K562 (cell line): ENCODE results near the gene THOC7. TPM values are rescaled to one million over a fixed set of nuclear protein-coding genes. Genes with fewer than 3 reads are reported as not detected.

Experiments used
- ATAC-seq: fragments of 200-7000 bp; cut with Tn5 transposase; 3 replicates; pipeline ENCODE4 v1.9.1; 2020; ENCODE audit warnings: moderate library complexity
- BruUV-seq: library from RNA; stranded (reverse); fragments of 400-500 nt; replicated peaks from 2 replicates; lab custom pipeline; 2021; lab: Mats Ljungman, UMichigan
- CTCF ChIA-PET: fragments of 300-600 bp; formaldehyde crosslinking; extraction: SDS; loops from one replicate; lab custom pipeline; 2021; ENCODE audit warnings: low intra/inter-chr PET ratio; lab: Yijun Ruan, JAX
- POLR2A ChIA-PET: fragments of 300-600, 350-650 bp; sonication (Branson Sonifier 250); formaldehyde crosslinking; extraction: SDS; loops from one replicate; lab custom pipeline; 2021; ENCODE audit warnings: antibody characterized with exemption, inconsistent platforms; lab: Yijun Ruan, JAX
- DNase-seq, 4 experiments: peaks; one replicate each; pipeline versions ENCODE4 v3.0.0 to v3.0.0-alpha.2; 2011 to 2018; ENCODE audit warnings: low spot score in 3 of 4, mixed read lengths in 3 of 4; ENCODE audit errors: extremely low read depth in 1 of 4
- FAIRE-seq: peaks from 2 replicates; lab custom pipeline; 2011; peaks lifted over from hg19 to GRCh38; lab: Jason Lieb, UNC
- H2AFZ ChIP-seq: 2 replicates; pipeline ENCODE4 v1.6.0; 2011; ENCODE audit warnings: low read depth, low read length, control low read depth, inconsistent platforms
- H3K27ac ChIP-seq: fragments of 200-600 bp; 3 replicates; pipeline ENCODE4 v1.8.0; 2011; ENCODE audit warnings: low read depth, mild to moderate bottlenecking, control low read depth, inconsistent platforms, low read length, moderate library complexity, mixed read lengths; ENCODE audit errors: extremely low read depth
- H3K27me3 ChIP-seq, 2 experiments: fragments of 300-600 bp in 1 of 2; 2 replicates in 1 of 2; 3 replicates in 1 of 2; pipeline versions ENCODE4 v1.6.0 to v1.8.0; 2011; ENCODE audit warnings: inconsistent platforms in 2 of 2, low read length in 2 of 2, mild to moderate bottlenecking in 1 of 2, mixed read lengths in 1 of 2, moderate library complexity in 1 of 2; ENCODE audit not compliant: control insufficient read depth in 2 of 2, insufficient read depth in 2 of 2
- H3K36me3 ChIP-seq: fragments of 300-600 bp; 3 replicates; pipeline ENCODE4 v1.8.0; 2011; ENCODE audit warnings: mild to moderate bottlenecking, low read length, inconsistent platforms; ENCODE audit not compliant: control insufficient read depth, insufficient read depth
- H3K4me1 ChIP-seq, 2 experiments: fragments of 200-600 bp in 1 of 2; replicated peaks in 1 of 2; 2 replicates in 1 of 2; 3 replicates in 1 of 2; pipeline versions ENCODE4 v1.5.1 to v1.8.0; 2011; ENCODE audit warnings: inconsistent platforms in 2 of 2, low read length in 2 of 2, mild to moderate bottlenecking in 1 of 2, mixed read lengths in 1 of 2, moderate library complexity in 1 of 2; ENCODE audit not compliant: control insufficient read depth in 2 of 2, insufficient read depth in 2 of 2
- H3K4me2 ChIP-seq: 2 replicates; pipeline ENCODE4 v1.6.1; 2011; ENCODE audit warnings: low read length, control low read depth, inconsistent platforms, mixed read lengths; ENCODE audit not compliant: insufficient read depth
- H3K4me3 ChIP-seq: fragments of 200-600 bp; sonication (generic), shearing (Covaris generic); 2 replicates; pipeline ENCODE4 v1.5.1; 2016; ENCODE audit warnings: control low read depth, inconsistent platforms
- H3K79me2 ChIP-seq: fragments of 200-600 bp; 3 replicates; pipeline ENCODE4 v1.8.0; 2011; ENCODE audit warnings: low read length, inconsistent platforms; ENCODE audit not compliant: control insufficient read depth, insufficient read depth
- H3K9ac ChIP-seq, 2 experiments: 2 replicates each; pipeline versions ENCODE4 v1.6.0 to v1.6.1; 2011; ENCODE audit warnings: low read depth in 2 of 2, low read length in 2 of 2, control low read depth in 1 of 2, inconsistent platforms in 1 of 2, mild to moderate bottlenecking in 1 of 2, mixed read lengths in 1 of 2; ENCODE audit not compliant: insufficient read depth in 1 of 2
- H3K9me1 ChIP-seq: one replicate; pipeline ENCODE4 v1.6.0; 2011; ENCODE audit warnings: inconsistent platforms, mild to moderate bottlenecking, low read length, moderate library complexity; ENCODE audit not compliant: control insufficient read depth, insufficient read depth
- H3K9me3 ChIP-seq: replicated peaks from 2 replicates; pipeline ENCODE4 v1.5.1; 2011; ENCODE audit warnings: low read depth, low read length, inconsistent platforms; ENCODE audit not compliant: control insufficient read depth, insufficient read depth
- H4K20me1 ChIP-seq: replicated peaks from 2 replicates; pipeline ENCODE4 v1.6.1; 2011; ENCODE audit warnings: low read length, inconsistent platforms, mixed read lengths; ENCODE audit not compliant: control insufficient read depth, insufficient read depth
- CTBP1 ChIP-seq: fragments of 450-650 bp; IDR thresholded peaks from 2 replicates; pipeline ENCODE4 v1.6.1; 2016; ENCODE audit warnings: borderline replicate concordance
- FOXJ3 ChIP-seq: sonication (generic); formaldehyde crosslinking; IDR thresholded peaks from 2 replicates; pipeline ENCODE4 v1.4.0; 2020; ENCODE audit warnings: mild to moderate bottlenecking, missing genetic modification reagents
- ILF3 ChIP-seq: fragments of 450-650 bp; IDR thresholded peaks from 2 replicates; pipeline ENCODE4 v1.6.1; 2018; ENCODE audit warnings: antibody characterized with exemption, mild to moderate bottlenecking, moderate library complexity, borderline replicate concordance
- IRF2 ChIP-seq: sonication (generic); formaldehyde crosslinking; IDR thresholded peaks from 2 replicates; pipeline ENCODE4 v1.8.1; 2022; ENCODE audit warnings: mild to moderate bottlenecking, missing genetic modification reagents
- LEF1 ChIP-seq: fragments of 450-650 bp; IDR thresholded peaks from 2 replicates; pipeline ENCODE4 v1.6.1; 2016; ENCODE audit warnings: mild to moderate bottlenecking
- NRF1 ChIP-seq, 2 experiments: fragments of 450-650 bp; IDR thresholded peaks in 1 of 2; conservative IDR thresholded peaks in 1 of 2; 2 replicates each; pipeline ENCODE4 v1.6.1; 2014; ENCODE audit warnings: mild to moderate bottlenecking in 2 of 2
- PCBP1 ChIP-seq: fragments of 200-400 bp; formaldehyde crosslinking; IDR thresholded peaks from 2 replicates; pipeline ENCODE4 v1.6.1; 2018; ENCODE audit warnings: mild to moderate bottlenecking, low read depth, low read length; ENCODE audit not compliant: poor library complexity, severe bottlenecking
- POLR2B ChIP-seq: fragments of 450-650 bp; IDR thresholded peaks from 2 replicates; pipeline ENCODE4 v1.6.1; 2018; ENCODE audit warnings: low read depth; ENCODE audit not compliant: partially characterized antibody
- POLR2H ChIP-seq: IDR thresholded peaks from 2 replicates; pipeline ENCODE4 v1.6.1; 2016; ENCODE audit warnings: missing genetic modification characterization, low read depth, mild to moderate bottlenecking, control low read depth, missing compliant biosample characterization, moderate library complexity
- SMAD2 ChIP-seq: fragments of 150-350 bp; IDR thresholded peaks from 2 replicates; pipeline ENCODE4 v1.6.1; 2014; ENCODE audit warnings: low read depth, mild to moderate bottlenecking, low read length
- ZBED1 ChIP-seq: IDR thresholded peaks from 2 replicates; pipeline ENCODE4 v1.6.1; 2014
- ZBTB26 ChIP-seq: fragments of 450-650 bp; formaldehyde crosslinking; IDR thresholded peaks from 2 replicates; pipeline ENCODE4 v1.4.0; 2022; ENCODE audit warnings: missing genetic modification characterization
- ZFP91 ChIP-seq: sonication (generic); formaldehyde crosslinking; IDR thresholded peaks from 2 replicates; pipeline ENCODE4 v1.8.0; 2022; ENCODE audit warnings: mild to moderate bottlenecking, missing genetic modification reagents
- ZKSCAN1 ChIP-seq: fragments of 150-350 bp; IDR thresholded peaks from 2 replicates; pipeline ENCODE4 v1.6.1; 2016; ENCODE audit warnings: low read depth, low read length
- ZNF518B ChIP-seq: fragments of 250-450 bp; sonication (Bioruptor Pico); IDR thresholded peaks from 2 replicates; pipeline ENCODE4 v1.5.0; 2021; ENCODE audit warnings: mild to moderate bottlenecking, moderate library complexity
- WGBS: fragments of 100-300 bp; shearing (Covaris generic); methylation state at CpG from one replicate; pipeline ENCODE4 v1.1.6; 2016; ENCODE audit warnings: low coverage, mixed read lengths; ENCODE audit not compliant: insufficient coverage; ENCODE audit errors: missing lambda C conversion rate; 5-methylcytosine and 5-hydroxymethylcytosine counted together
- in situ Hi-C: fragments of 300-500 bp; cut with MboI; formaldehyde crosslinking; loops from 4 replicates; pipeline ENCODE4 v1.15.0; 2018; ENCODE audit warnings: inconsistent platforms, mixed read lengths
- intact Hi-C: fragments of 100-400 bp; cut with micrococcal nuclease; formaldehyde crosslinking; loops from 2 replicates; pipeline ENCODE4 v1.14.2; 2022
- polyA plus RNA-seq, 8 experiments: library from polyadenylated mRNA; depleted of rRNA in 4 of 8; stranded (reverse) in 5 of 8; unstranded in 3 of 8; fragments of >200 nt; fragmentation: Nextera tagmentation in 2 of 8; fragmentation: Illumina TruSeq in 1 of 8; extraction: Ambion mirVana in 2 of 8; extraction: Trizol in 1 of 8; gene quantifications; 2 replicates each; pipeline versions ENCODE4 v1.2.1 to v1.2.3, GENCODE V29; 2011 to 2014; ENCODE audit warnings: inconsistent platforms in 1 of 8, missing spikeins in 1 of 8
- total RNA-seq, 7 experiments: library from RNA; depleted of rRNA in 6 of 7; stranded (reverse); fragments of >200 nt in 6 of 7; fragmentation: Illumina TruSeq in 2 of 7; extraction: Trizol in 2 of 7; gene quantifications; 2 replicates each; pipeline versions ENCODE4 v1.2.1 to v1.2.3, GENCODE V29; 2011 to 2021; ENCODE audit warnings: low replicate concordance in 1 of 7
- TF ChIP-seq, protein P1 (sequence below): fragments of 450-650 bp; IDR thresholded peaks from 2 replicates; pipeline ENCODE4 v1.6.1; 2014; ENCODE audit warnings: low read depth, mild to moderate bottlenecking, moderate library complexity, borderline replicate concordance

THOC7 gene
- total and polyA plus RNA-seq, 9 of the 15 experiments (the other 6 are each of a cell fraction or from before 2014, with no cell fraction given) = 56.5 to 129 (median 94.7) TPM

- ATAC-seq (no peak), DNase-seq (no peak), FAIRE-seq (no peak)
- Histone ChIP-seq H3K4me1 (no peaks in the 10 kb centered on the region), H3K9me3 (no peaks in the 10 kb centered on the region), H3K9me1 (no peaks in the 10 kb centered on the region), H3K79me2 (peaks cover 12% of the 10 kb centered on the region; the same call in 2 of the 3 replicates), H3K9ac (no peak overlapping the region), H2AFZ (no peak overlapping the region), H3K27me3 (no peaks in the 10 kb centered on the region), H3K27ac (no peak overlapping the region), H3K4me3 (no peak overlapping the region), H4K20me1 (no peaks in the 10 kb centered on the region), H3K36me3 (peaks cover 6% of the 10 kb centered on the region; the same call in 1 of the 3 replicates), H3K4me2 (no peak overlapping the region)
- BruUV-seq = no TSS peak
- intact Hi-C loops (loop anchor here (10.0 kb wide), 1 partner anchor 173 kb away; no protein-coding TSS in a partner anchor), in situ Hi-C loops (no loop called here)
- POLR2A ChIA-PET = no interaction called here
- TF ChIP-seq LEF1 (no peak), ZBTB26 (CRISPR knock-in tag) (no peak), ZNF518B (no peak), POLR2B (no peak), FOXJ3 (CRISPR knock-in tag) (no peak), ZFP91 (CRISPR knock-in tag) (no peak), ZKSCAN1 (no peak), CTBP1 (no peak), SMAD2 (no peak), NRF1 (conservative IDR thresholded peaks at IDR 0.05 in 1 of 2, IDR thresholded peaks at IDR 0.05 in 1 of 2) (no peak), PCBP1 (no peak), POLR2H (tag) (no peak), IRF2 (CRISPR knock-in tag) (no peak), ZBED1 (no peak), ILF3 (no peak)
- TF ChIP-seq, protein P1, sequence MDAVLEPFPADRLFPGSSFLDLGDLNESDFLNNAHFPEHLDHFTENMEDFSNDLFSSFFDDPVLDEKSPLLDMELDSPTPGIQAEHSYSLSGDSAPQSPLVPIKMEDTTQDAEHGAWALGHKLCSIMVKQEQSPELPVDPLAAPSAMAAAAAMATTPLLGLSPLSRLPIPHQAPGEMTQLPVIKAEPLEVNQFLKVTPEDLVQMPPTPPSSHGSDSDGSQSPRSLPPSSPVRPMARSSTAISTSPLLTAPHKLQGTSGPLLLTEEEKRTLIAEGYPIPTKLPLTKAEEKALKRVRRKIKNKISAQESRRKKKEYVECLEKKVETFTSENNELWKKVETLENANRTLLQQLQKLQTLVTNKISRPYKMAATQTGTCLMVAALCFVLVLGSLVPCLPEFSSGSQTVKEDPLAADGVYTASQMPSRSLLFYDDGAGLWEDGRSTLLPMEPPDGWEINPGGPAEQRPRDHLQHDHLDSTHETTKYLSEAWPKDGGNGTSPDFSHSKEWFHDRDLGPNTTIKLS = no peak
- WGBS = 60% methylated on average over 1 of the region's 1 CpG
- CTCF ChIA-PET = no interaction called here
Observed at GRCh38 chr3:63841704-63842103, 21.9 kb downstream of the THOC7 start.
